SU-DHL-6 (cell line): ENCODE measurements around the gene HOXD11.

ENCODE experiments used
- EZH2phosphoT487 ChIP-seq: fragments of 200-600 bp; sonication (generic), shearing (Covaris generic); conservative IDR thresholded peaks from 2 replicates; pipeline ENCODE4 v1.6.1; 2018; ENCODE audit warnings: mild to moderate bottlenecking, antibody characterized with exemption, low read length, moderate library complexity, mixed read lengths
- TF ChIP-seq, protein P1 (sequence below): fragments of 200-600 bp; sonication (generic); IDR thresholded peaks from one replicate; pipeline ENCODE4 v1.5.1; 2017; ENCODE audit warnings: antibody characterized with exemption, mild to moderate bottlenecking, low read length, moderate library complexity; ENCODE audit not compliant: insufficient read depth, poor library complexity, severe bottlenecking

- no peak for TF ChIP-seq EZH2phosphoT487
- TF ChIP-seq, protein P1, sequence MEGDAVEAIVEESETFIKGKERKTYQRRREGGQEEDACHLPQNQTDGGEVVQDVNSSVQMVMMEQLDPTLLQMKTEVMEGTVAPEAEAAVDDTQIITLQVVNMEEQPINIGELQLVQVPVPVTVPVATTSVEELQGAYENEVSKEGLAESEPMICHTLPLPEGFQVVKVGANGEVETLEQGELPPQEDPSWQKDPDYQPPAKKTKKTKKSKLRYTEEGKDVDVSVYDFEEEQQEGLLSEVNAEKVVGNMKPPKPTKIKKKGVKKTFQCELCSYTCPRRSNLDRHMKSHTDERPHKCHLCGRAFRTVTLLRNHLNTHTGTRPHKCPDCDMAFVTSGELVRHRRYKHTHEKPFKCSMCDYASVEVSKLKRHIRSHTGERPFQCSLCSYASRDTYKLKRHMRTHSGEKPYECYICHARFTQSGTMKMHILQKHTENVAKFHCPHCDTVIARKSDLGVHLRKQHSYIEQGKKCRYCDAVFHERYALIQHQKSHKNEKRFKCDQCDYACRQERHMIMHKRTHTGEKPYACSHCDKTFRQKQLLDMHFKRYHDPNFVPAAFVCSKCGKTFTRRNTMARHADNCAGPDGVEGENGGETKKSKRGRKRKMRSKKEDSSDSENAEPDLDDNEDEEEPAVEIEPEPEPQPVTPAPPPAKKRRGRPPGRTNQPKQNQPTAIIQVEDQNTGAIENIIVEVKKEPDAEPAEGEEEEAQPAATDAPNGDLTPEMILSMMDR = no peak
These were observed 49.3 kb downstream of the HOXD11 start for GRCh38 chr2:176156301-176156806.
